SK-N-SH (cell line): Measurements from ENCODE around the gene HTR3A.

Experiments used
- CTCF ChIP-seq: fragments of 200-600 bp; sonication (generic); IDR thresholded peaks from 2 replicates; pipeline ENCODE4 v1.6.1; 2017; ENCODE audit warnings: antibody characterized with exemption, mild to moderate bottlenecking, moderate library complexity
- ELF1 ChIP-seq: IDR thresholded peaks from 2 replicates; pipeline ENCODE4 v1.4.0; 2012
- JUND ChIP-seq: IDR thresholded peaks from 2 replicates; pipeline ENCODE4 v1.4.0; 2012
- MXI1 ChIP-seq: IDR thresholded peaks from 2 replicates; pipeline ENCODE4 v1.6.1; 2012; ENCODE audit warnings: mild to moderate bottlenecking, low read depth, low read length, improper control_type of control experiment
- PBX3 ChIP-seq: IDR thresholded peaks from 2 replicates; pipeline ENCODE4; 2012
- POLR2AphosphoS5 ChIP-seq: IDR thresholded peaks from 2 replicates; pipeline ENCODE4 v1.6.1; 2012; ENCODE audit warnings: low read depth, low read length
- RCOR1 ChIP-seq: fragments of 150-350 bp; IDR thresholded peaks from 2 replicates; pipeline ENCODE4 v1.6.1; 2017; ENCODE audit warnings: antibody characterized with exemption, low read length
- REST ChIP-seq: IDR thresholded peaks from 2 replicates; pipeline ENCODE4 v1.6.1; 2012; ENCODE audit warnings: mild to moderate bottlenecking, low read depth, low read length, moderate library complexity
- SIN3A ChIP-seq: IDR thresholded peaks from 2 replicates; pipeline ENCODE4 v1.6.1; 2012; ENCODE audit warnings: low read depth, mild to moderate bottlenecking, low read length, moderate library complexity, borderline replicate concordance
- TAF1 ChIP-seq: IDR thresholded peaks from 2 replicates; pipeline ENCODE4 v1.6.1; 2012; ENCODE audit warnings: low read depth, mild to moderate bottlenecking, low read length, moderate library complexity, borderline replicate concordance
- TEAD4 ChIP-seq: IDR thresholded peaks from 2 replicates; pipeline ENCODE4 v1.4.0; 2012; ENCODE audit warnings: mild to moderate bottlenecking, borderline replicate concordance; ENCODE audit not compliant: insufficient read depth
- USF1 ChIP-seq: IDR thresholded peaks from 2 replicates; pipeline ENCODE4 v1.4.0; 2012; ENCODE audit warnings: low read depth, borderline replicate concordance
- YY1 ChIP-seq: IDR thresholded peaks from 2 replicates; pipeline ENCODE4 v1.4.0; 2012; ENCODE audit warnings: low read depth, mild to moderate bottlenecking
- ZBTB33 ChIP-seq: IDR thresholded peaks from 2 replicates; pipeline ENCODE4 v1.4.0; 2012; ENCODE audit warnings: low read depth, borderline replicate concordance

- no peak for TF ChIP-seq JUND
- TF ChIP-seq SIN3A: no peak
- TF ChIP-seq CTCF: no peak
- no peak for TF ChIP-seq ELF1
- no peak for TF ChIP-seq USF1
- no peak for TF ChIP-seq TAF1
- TF ChIP-seq ZBTB33: no peak
- TF ChIP-seq RCOR1: no peak
- no peak for TF ChIP-seq YY1
- TF ChIP-seq POLR2AphosphoS5: no peak
- TF ChIP-seq REST: no peak
- no peak for TF ChIP-seq TEAD4
- TF ChIP-seq PBX3: no peak
- TF ChIP-seq MXI1: no peak
These were observed 2.8 kb downstream of the HTR3A start for GRCh38 chr11:113977701-113978100.
